ENCODE measurements around the gene AFG3L2.

AFG3L2 gene

DNA sequence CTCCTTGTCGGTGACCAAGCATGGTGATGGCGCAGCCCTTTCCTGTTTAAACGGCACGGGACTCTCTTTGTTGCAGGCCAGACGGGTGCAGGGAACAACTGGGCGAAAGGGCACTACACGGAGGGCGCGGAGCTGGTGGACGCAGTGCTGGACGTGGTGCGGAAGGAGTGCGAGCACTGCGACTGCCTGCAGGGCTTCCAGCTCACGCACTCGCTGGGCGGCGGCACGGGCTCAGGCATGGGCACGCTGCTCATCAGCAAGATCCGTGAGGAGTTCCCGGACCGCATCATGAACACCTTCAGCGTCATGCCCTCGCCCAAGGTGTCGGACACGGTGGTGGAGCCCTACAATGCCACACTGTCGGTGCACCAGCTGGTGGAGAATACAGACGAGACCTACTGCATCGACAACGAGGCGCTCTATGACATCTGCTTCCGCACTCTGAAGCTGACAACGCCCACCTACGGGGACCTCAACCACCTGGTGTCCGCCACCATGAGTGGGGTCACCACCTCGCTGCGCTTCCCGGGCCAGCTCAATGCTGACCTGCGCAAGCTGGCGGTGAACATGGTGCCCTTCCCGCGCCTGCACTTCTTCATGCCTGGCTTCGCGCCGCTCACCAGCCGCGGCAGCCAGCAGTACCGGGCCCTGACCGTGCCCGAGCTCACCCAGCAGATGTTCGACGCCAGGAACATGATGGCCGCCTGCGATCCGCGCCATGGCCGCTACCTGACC, 51.9 kb downstream of the AFG3L2 start:
- no peak for DNase-seq (ENCODE audit: low spot score)

DNA sequence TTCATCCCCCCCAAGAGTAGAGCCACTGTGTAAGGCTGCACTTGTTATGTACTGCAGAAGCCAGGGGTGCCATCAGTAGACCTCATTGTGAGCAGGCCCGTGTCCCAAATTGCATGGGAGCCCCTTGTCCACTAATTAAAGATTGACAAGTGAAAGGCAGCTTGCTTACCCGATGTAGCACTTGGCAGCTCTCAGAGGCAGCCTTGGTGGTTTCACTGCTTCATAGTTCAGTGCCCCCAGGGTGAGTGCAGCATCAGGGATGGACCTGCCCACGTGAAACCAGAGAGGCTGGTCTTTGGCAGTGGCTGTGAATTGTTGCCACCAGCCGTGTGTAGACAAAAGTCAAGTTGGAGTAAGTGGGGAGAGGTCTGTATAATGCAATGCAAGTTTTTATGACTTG, 55.7 kb downstream of the AFG3L2 start:
- DNase-seq (ENCODE audit: low spot score): no peak

DNA sequence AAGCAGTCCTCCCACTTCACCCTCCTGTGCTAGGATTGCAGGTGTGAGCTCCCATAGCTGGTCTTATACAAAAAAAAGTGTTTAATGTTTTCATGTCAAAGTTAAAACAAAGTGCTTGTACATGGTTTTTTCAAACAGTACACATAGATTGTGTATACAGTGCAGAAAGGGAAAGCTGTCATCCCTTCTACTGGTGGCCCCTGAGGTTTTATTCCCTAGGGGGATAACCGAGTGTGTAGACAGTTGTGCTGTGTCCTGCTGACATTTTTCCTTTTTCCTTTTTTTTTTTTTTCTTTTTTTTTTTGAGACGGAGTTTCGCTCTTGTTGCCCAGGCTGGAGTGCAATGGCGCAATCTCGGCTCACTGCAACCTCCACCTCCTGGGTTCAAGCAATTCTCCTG, 58.2 kb downstream of the AFG3L2 start:
- DNase-seq (ENCODE audit: low spot score): no peak

DNA sequence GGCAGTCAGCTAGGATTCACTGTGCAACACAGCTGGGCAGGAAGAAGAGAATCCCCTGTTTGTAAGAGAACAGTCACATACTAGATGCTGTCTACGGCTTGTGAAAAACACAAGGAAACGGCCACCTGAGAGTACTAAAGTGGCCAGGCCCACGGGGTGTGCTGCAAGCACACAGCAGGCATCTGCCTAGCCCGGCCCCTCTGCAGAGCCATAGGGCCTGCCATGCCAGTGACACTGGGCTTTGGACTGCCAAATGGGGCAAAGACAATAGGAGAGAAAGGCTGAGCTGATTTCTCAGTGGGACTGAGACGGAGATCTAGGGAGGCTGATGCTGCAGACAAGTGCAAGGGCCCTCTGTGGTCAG, 58.7 kb downstream of the AFG3L2 start:
- no peak for DNase-seq (ENCODE audit: low spot score)

DNA sequence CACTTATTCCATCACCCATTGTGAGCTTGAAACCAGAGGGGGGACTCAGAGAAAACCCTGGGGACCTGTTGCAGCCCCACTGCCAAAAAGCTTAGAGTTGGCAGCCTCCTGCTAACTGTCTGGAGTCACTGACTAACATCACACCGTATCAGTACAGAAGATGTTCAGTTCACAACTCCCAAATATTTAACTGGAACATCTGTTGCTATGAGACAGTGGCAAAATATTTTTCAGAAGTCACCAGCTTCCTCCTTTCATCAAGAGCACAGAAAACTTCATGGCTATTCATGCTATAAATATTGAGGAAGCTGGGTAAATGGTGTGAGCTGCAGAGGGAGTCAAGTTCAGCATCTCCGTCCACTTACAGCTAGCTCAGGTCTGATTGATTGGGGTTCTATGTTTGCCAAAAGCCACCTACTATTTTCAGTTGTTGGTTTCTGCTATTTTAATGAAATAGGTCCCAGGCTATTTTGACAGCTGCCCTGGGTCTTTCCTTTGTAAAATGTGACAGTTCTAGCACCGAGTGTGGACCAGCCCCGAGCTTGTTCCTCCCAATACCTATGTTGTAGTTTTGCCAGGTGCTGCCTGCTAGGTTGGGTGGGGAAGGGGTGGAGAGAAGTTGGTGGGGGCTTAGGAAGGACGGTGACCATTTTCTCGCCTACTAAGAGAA, 59.2 kb downstream of the AFG3L2 start:
- no peak for DNase-seq (ENCODE audit: low spot score)

DNA sequence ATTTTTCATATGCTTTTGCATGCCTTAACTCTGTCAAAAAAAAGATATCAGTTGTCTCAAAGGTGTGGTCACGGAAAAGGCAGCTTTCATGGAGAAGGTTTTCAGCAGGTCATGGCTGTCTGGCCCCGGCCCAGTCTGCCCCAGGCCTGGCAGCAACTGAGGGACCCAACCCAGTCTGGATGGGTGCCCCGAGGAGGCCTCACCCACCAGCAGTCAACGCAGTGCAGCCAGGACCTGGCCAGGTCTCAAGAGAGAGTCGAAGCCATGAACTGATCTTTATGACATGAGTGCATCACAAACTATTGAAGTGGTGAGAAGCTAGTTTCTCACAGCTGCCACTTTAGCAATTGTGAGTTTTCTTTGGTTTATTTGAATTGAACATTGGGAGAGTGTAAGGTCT, 61.1 kb downstream of the AFG3L2 start:
- no peak for DNase-seq (ENCODE audit: low spot score)

DNA sequence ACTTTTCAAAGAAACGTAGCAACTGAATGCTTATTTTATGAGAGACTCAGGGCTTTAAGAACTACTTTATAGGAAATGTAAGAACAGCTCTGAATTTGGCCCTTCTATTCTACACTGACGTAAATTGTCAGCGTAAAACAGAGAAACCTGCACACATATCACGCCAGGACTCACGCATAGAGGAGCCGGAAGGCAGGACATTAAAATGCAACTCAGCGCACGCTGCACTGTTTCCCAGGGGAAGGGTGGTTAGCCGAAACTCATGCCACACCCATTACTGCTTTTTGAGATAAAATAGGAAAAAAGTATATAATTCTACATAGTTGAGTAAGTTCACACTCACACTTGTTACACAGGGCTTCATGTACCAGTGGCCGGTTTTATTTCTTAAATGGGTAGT, 61.5 kb downstream of the AFG3L2 start:
- no peak for DNase-seq (ENCODE audit: low spot score)

DNA sequence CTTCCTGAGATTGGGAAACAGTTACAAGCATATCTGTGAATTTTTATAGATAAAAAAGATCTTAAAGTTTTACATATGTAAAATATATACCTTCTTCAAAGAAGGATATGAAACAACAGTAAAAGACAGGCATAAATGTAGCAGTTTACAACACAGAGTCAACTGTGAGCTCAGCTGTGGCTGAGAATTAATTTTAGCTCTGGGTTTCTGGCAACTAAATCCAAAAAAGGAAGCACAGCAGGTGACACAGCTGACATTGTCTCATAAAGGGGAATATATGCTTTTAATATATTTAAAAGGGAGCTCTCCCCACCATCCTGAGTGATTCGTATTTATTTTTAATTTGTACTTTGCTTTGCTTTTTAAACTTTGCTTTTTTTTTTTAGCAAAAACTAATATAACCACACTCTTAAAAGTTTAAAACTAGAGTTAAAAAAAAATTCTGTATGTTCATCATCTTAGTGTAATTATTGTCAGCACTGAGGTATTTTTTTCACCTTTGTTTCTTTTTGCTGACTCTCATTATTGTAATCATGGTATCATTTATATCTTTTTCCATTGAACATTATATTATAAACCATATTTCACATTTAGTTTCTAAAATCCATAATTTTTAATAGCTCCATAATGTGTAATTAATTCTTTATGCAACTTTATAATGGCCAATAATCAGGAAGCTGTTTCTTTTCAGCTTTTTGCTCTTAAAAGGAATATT, 62.3 kb downstream of the AFG3L2 start:
- no peak for DNase-seq (ENCODE audit: low spot score)

DNA sequence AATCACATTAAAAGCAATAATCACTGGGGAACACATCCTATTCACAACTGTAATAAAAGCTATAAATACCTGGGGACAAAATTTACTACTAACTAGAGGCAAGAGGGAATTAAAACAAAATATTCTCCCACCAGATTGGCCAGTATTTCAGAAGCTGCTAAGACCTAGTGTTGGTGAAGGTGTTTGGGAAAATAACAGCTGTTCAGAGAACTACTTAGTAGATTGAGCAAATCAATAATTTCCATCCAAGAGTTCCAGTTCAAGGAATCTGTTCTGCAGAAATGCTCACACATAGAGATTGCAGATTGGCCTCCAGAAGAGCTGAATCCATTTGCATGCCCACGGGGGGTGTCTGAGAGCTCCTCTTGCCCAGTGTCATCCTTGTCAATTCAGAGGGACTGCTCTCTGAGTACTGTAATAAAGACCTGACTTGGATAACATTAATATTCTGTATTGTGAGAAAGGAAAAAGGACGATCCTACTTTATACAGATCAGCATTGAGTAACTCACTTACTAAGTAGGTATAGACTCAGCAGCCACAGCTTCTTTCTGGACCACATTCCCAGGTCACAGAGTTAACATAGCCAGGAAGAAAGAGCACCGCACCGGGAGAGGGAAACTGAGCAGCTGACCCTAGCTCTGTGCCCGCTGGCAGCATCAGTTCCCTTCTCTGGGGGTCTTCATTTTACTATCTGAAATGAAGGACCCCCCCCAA, 63.3 kb downstream of the AFG3L2 start:
- DNase-seq (ENCODE audit: low spot score): no peak

DNA sequence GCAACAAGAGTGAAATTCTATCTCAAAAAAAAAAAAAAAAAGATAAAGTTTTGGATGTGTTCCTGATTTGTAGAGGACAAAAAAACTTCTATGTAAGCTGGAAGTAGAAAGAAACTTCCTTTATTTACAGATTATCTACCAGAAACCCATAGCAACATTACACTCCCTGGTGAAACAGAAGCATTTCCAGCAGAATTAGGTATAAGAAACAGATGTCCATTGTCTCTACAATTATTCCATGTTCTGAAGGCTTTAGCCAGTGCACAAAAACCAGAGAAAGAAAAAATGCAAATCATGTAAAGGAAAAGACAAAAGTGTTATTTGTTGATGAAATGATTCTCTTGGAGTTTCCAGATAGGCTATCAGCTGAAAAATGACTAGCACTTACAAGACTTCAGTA, 64.1 kb downstream of the AFG3L2 start:
- no peak for DNase-seq (ENCODE audit: low spot score)

DNA sequence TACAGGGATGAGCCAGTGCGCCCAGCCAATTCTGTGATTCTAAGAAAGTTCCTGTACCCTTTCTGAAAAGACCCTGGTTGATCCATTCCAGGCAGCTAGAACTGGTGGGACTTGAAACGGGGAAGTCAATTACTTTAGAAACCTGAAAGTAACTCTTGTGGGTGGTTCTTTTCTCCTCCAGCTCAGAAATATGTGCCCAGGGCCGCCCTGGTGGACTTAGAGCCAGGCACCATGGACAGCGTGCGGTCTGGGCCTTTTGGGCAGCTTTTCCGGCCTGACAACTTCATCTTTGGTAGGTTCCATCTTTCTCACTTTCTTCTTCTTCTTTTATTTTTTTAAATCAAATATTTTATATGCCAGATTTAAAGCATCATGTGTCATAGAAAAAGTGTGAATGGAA, 66.3 kb downstream of the AFG3L2 start:
- DNase-seq (ENCODE audit: low spot score): no peak

DNA sequence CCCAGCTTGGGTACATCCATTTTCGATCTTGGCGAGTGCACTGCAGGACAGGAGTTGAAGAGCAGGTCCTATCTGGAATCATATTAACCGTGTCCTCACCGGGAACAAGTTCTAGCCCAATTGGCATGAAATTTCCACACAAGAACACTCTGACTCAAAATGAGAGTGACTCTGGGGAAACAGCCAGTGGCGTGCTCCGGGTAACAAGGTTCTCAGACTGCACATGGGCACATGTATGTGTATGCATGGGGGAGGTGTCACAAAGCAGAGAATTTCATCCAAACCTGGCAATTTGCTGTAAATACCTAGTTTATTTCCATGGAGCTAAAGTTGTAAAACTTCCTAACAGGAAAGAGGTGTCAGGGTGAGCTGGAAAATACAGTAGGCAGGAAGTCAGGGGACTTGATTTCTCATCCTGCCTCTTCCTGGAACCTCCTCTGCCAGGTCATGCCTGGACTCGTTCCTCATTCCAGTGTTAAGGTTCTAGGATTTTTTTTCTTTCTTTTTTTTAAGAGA, 67.3 kb downstream of the AFG3L2 start:
- no peak for DNase-seq (ENCODE audit: low spot score)

DNA sequence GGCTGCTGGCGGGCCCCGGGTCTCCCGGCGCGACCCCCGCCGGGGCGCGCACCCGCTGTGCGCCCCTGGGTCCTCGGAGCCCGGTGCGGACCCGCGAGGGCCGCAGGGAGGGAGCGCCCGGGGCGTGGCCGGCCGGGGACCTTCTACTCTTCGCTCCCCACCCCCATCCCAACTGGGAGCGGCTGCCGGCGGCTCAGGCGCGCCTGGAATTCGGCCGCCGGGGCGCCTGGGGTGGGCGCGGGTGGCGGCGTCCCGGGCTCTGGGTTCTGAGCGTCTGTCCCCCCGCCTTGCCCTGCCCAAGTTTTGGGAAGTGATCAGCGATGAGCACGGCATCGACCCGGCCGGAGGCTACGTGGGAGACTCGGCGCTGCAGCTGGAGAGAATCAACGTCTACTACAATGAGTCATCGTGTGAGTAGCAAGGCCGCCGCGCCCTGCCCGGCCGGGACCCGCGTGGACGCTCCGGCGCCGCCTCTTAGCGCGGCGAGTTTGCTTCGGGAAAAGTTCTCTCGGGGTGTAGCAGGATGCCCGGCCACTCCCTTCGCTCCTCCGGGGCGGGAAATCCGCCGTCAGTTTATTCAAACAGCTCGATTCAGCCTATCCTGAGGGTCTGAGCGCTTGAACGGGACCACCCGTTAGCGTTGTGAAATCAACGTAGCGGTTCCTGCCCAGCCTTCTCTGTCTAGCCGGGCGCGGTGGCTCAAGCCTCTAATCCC, 68.5 kb downstream of the AFG3L2 start:
- no peak for DNase-seq (ENCODE audit: low spot score)

DNA sequence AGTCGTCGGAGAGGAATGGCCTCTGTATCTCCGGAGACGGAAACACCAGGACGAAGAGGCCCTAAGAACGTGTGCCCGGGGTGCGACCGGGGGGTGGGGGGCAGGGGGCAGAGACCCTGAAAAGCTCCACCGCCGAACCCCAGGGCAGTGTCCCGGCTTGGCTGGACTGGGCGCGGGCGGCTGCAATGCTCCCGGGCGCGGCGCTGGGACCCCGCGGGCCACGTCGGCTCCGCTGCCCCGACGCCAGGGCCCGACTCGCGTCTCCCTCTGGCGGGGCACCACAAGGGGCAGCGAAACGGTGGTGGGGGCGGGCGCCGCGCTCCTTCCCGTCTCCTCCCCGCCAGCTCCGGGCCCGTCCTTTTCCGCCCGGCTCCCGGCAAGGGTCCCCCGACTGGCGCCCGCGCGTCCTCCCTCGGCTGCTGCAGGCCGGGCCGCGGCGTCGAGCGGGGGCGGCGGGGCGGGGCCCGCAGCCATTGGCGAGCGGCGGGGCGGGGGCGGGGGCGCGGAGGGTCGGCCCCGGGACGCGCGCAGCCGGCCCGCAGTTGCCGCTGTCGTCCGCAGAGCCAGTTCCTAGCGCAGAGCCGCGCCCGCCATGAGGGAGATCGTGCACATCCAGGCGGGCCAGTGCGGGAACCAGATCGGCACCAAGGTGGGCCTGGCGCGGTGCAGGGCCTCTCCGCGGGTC, 69.2 kb downstream of the AFG3L2 start, which contains the start of gene TUBB6:
TSS of gene TUBB6 (plus strand) at position 541 of the 685 bp plus-strand sequence. CDS start at position 593, 52 bp downstream.
- no peak for DNase-seq (ENCODE audit: low spot score)

DNA sequence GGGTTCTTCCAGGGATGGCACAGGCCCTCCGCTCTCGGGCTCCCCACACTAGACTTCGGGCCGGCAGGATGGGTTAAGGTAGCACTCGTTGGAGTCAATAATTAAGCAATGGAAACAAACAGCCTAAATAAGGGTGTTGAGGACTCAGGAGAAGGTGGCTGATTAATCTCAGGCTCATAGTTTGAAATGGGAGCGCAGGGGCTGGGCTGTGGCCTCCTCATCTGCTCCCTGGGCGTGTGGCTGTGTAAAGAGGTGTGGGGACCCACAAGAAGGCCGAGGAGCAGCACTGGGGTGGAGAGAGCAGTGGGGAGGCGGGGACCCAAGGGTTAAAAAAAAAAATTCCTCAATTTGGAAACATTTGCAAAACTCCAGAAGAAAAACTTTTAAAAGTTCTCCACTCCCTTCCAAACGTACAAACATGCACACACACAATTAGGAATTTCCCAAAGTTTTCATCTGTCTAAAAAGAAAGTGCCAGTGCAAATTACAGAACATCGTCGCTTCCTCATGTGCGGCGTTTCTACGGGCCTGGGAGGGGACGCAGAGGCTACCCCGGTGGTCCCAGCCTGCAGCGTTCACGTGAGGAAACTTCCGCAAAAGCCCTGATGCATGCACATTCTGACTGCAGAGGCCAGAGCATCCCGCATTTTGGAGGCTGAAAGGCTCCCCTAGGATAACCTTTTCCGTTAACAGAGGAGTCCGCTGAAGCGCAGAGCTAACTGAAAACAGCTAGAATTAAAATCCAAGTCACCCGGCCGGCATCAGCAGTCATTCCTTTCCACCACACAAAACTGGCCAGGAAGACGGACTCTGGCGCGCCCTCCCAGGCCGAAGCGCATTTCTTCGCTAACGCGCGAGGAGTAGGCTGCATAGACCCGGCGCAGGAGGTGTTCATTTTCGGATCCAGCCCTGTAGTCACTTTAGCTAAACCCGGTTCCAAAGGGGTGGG, 70.0 kb downstream of the AFG3L2 start:
- DNase-seq (ENCODE audit: low spot score): no peak

DNA sequence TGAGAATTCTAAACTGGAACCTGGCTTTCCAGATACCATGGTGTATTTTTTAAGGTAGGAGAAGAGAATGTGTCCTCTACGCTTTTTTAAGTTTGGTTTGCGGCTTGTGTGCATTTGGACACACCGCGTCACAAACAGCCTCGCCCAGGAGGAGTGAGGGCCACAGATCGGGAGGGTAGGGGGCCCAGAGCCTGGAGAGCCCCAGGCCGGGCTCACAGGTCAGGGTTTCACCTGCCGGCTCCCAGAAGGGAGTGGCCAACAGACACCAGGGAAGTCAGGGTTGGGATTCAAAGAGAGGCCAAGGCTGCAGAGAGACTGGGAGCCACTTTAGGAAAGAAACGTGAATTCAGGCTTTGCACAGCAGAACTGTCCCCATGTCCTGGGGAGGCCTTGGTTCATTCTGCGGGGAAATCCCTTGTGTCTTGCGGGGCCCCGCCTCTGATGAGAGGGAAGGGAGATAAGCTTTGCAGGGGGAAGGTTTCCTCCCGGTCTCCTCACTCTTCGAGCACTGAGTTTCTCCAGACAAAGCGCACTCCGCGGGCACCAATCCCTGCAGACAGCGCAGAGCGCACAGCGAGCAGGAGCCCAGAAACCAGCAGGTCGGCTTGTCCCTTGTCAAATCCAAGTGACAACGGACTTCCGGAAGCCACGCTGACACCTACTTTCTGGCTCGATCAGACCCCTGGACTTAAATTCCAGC, 70.9 kb downstream of the AFG3L2 start:
- DNase-seq (ENCODE audit: low spot score): no peak

DNA sequence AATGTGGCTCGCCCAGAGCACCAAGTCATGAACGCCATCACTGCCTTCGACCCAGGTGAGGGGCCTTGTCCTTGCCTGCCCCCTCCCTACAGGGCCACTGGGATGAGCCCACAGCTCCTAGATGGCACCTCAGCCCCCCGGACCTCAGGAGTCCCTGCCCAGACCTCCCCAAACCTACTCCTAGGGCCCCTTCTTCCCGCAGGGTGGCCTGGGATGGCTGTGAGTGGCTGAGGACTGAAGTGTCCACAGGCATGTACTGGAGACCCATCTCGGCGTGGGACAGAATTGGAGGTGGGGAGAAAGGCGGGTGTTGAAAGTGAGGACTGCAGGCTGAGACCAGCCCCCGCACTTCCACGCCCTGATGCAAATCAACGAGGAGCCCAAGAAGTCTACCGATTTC, 71.8 kb downstream of the AFG3L2 start:
- DNase-seq (ENCODE audit: low spot score): no peak

DNA sequence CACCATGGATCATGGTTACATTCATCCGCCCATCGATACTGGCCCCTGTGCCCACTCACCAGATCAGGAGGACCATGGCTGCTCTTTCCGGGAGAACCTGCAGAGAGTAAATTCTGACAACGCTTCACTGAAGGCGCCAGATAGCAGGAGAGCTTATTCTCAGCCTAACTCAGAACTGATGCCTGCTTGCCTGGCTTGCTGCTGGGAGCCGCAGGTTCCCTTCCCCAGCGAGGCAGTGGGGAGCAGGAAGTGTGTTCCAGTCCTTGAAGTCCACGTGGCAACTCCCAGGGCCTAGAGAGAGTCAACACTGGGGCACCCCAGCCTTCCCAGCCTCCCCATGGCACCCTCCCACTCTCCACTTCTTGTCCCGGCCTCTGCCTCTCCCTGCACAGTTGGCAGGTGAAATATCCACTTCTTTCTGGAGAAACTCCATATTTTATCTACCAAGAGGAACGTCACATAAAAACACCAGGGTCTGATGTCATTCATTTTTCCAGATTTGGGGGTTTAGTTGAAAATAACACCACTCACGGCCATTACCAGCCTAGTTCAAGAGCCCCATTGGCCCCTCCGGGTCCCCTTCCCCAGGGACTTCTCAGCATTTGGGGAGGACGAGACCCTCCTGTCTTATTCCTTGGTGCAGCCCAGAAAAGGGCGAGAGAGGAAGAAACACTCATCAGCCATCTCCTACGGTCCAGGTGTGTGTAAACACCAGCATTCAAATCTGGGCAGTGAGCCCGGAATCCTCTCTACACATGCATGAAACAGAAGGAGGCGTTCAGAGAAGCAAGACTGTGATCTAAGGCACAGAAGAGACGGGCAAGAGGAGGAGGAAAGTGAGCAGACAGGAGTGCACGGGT, 72.4 kb downstream of the AFG3L2 start:
- DNase-seq (ENCODE audit: low spot score): no peak

Measured in putamen (tissue), 1 donor.